Measurements from ENCODE around the gene POT1.

Gene POT1

DNA sequence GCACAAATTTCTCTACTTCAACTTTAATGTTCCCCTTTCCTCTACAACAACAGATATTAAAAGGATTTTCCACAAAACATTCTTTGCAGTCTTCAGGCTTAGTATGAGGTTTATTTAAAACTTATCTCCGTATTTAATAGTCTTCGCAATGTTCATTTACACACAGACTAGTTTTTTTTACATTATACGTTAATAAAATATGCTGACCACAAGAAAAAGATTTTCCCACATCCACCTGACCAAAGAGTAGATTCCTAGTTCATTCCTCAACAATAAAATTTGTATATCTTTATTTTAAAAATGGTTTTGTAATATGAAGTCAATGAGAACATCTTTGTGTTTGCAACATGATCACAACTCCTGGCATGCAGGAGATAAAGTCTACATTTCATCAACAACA lies 42.4 kb downstream of the POT1 start:
- H3K36me3 ChIP-seq: peaks cover 15% of the 10 kb centered on the region
- H3K27ac ChIP-seq: no peak overlapping the region
- no peak for DNase-seq
- no peak overlapping the region for H3K4me3 ChIP-seq (ENCODE audit: low read depth, low read length)
- TF ChIP-seq, protein P1, sequence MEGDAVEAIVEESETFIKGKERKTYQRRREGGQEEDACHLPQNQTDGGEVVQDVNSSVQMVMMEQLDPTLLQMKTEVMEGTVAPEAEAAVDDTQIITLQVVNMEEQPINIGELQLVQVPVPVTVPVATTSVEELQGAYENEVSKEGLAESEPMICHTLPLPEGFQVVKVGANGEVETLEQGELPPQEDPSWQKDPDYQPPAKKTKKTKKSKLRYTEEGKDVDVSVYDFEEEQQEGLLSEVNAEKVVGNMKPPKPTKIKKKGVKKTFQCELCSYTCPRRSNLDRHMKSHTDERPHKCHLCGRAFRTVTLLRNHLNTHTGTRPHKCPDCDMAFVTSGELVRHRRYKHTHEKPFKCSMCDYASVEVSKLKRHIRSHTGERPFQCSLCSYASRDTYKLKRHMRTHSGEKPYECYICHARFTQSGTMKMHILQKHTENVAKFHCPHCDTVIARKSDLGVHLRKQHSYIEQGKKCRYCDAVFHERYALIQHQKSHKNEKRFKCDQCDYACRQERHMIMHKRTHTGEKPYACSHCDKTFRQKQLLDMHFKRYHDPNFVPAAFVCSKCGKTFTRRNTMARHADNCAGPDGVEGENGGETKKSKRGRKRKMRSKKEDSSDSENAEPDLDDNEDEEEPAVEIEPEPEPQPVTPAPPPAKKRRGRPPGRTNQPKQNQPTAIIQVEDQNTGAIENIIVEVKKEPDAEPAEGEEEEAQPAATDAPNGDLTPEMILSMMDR (IDR thresholded peaks at IDR 0.05; ENCODE audit: low read depth, low read length): no peak
- H3K9me3 ChIP-seq (ENCODE audit: severe bottlenecking): no peaks in the 10 kb centered on the region
- no peaks in the 10 kb centered on the region for H3K27me3 ChIP-seq (ENCODE audit: insufficient read depth, low read depth, severe bottlenecking)

DNA sequence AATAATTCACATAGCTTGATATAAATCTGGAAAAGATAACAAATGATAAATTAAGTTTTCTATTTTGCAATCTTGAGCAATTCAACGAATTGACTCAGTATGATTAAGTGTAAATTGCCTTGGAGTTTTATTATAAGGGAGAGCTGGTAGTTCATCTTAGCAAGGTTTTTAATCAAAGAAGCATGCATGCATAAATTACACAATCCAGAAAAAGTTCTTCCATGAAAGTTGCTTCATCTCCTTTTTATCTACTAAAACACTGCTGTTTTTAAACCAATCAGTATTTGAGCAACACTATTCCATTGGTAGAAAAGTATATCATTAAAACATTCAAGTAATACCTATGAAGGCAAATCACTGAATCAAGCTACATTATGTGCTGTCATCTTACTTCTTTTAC lies 47.6 kb downstream of the POT1 start:
- Histone ChIP-seq H3K36me3 (no peaks in the 10 kb centered on the region), H3K27ac (no peak overlapping the region), H3K27me3 (ENCODE audit: insufficient read depth, low read depth, severe bottlenecking) (no peaks in the 10 kb centered on the region), H3K4me3 (ENCODE audit: low read depth, low read length) (no peak overlapping the region), H3K9me3 (ENCODE audit: severe bottlenecking) (no peaks in the 10 kb centered on the region)
- DNase-seq: no peak
- TF ChIP-seq, protein P1 (IDR thresholded peaks at IDR 0.05; ENCODE audit: low read depth, low read length): no peak

DNA sequence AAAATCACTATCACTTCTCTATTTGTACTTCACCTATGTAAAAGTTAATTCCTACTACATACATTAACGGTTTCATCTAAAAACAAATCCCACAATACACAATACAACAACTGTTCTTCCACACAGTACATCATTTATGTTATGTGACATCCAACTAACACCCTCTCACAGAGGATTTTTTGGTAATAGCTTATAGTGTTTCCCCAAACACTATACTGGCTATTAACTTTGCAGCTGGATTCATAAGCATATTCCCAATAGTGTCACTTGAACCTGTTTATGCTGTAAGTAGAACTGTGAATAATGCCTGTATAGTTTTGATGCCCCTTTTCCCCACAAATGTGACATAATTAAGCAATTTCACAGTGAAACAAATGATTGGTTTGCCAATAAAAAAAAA lies 49.9 kb downstream of the POT1 start:
- Histone ChIP-seq H3K27me3 (ENCODE audit: insufficient read depth, low read depth, severe bottlenecking) (no peaks in the 10 kb centered on the region), H3K27ac (no peak overlapping the region), H3K4me3 (ENCODE audit: low read depth, low read length) (no peak overlapping the region), H3K36me3 (no peaks in the 10 kb centered on the region), H3K9me3 (ENCODE audit: severe bottlenecking) (no peaks in the 10 kb centered on the region)
- DNase-seq: no peak
- TF ChIP-seq, protein P1 (IDR thresholded peaks at IDR 0.05; ENCODE audit: low read depth, low read length): no peak

DNA sequence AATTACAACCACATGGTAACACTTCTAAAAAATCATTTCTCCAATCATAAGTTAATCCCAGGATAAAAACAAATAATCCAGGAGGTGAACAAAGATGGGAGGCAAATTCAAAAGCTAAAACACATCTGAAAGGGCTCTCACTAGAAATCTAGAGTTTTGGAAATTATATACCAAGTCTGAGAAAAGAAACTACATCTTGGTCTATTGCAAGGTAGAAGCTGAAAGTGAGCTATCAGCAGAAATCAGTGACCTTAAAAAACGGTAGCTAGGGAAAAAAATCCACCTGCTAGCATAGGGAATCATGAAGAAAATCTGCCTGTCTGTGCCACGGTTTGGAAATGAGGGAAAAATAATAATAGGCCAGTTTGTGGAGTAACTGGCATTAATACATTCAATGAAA lies 50.5 kb downstream of the POT1 start:
- TF ChIP-seq, protein P1 (IDR thresholded peaks at IDR 0.05; ENCODE audit: low read depth, low read length): no peak
- Histone ChIP-seq H3K4me3 (ENCODE audit: low read depth, low read length) (no peak overlapping the region), H3K36me3 (no peaks in the 10 kb centered on the region)

DNA sequence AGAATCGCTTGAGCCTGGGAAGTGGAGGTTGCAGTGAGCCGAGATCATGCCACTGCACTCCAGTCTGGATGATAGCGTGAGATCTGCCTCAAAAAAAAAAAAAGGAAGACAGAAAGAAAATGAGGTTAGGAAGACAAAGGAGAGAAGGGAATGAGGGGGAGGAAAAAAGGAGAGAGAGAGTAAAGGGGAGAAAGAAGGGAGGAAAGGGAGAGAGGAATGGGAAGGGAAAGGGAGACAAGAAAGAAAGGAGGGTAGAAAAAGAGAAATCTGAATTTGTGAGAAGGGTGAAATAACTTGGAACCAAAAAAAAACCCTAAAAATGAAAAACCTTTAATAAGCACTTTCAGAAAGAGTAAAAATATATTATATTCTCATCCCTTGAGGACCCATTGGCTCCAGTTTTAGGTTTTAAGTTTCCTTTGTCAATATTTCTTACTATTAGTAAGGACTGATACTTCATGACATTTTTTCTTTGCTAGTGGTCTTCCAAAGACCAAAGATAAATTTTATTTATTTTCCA lies 54.9 kb downstream of the POT1 start:
- TF ChIP-seq, protein P1 (IDR thresholded peaks at IDR 0.05; ENCODE audit: low read depth, low read length): no peak
- DNase-seq: no peak
- no peaks in the 10 kb centered on the region for H3K36me3 ChIP-seq
- no peaks in the 10 kb centered on the region for H3K27me3 ChIP-seq (ENCODE audit: insufficient read depth, low read depth, severe bottlenecking)
- no peak overlapping the region for H3K4me3 ChIP-seq (ENCODE audit: low read depth, low read length)
- H3K27ac ChIP-seq: no peak overlapping the region
- no peaks in the 10 kb centered on the region for H3K9me3 ChIP-seq (ENCODE audit: severe bottlenecking)

More for the DNA sequence above, 50.5 kb downstream of the POT1 start:
- H3K27ac ChIP-seq: no peak overlapping the region
- DNase-seq: no peak
- no peaks in the 10 kb centered on the region for H3K27me3 ChIP-seq (ENCODE audit: insufficient read depth, low read depth, severe bottlenecking)
- H3K9me3 ChIP-seq (ENCODE audit: severe bottlenecking): no peaks in the 10 kb centered on the region

DNA sequence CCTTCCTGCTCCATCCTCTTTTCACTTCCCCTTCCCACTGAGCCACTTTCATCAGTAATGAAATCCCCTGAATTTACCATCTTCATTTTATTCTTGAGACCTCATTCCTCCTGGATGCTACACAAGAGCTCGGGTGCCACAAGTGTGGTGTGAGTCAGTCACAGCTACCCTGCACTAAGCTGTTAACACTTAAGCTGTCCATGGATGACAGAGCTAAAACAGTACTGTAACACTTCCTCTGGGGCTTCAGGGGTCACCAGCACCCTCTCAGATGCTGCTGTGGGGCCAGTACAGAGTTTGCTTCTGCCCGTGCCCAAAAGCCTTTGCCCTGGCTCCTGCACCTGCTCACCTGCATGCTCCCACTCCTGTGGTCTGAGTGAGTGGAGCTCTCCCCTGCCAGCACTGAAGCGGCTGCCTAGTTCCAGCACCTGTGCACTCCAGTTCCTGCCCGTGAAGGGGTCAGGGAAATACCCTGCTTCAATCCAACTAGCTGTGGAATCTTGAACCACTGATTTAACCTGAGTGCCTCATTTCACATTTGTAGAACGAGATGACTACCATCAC lies 71.9 kb downstream of the POT1 start:
- DNase-seq: no peak
- H3K27me3 ChIP-seq (ENCODE audit: insufficient read depth, low read depth, severe bottlenecking): no peaks in the 10 kb centered on the region
- H3K36me3 ChIP-seq: peaks cover 7% of the 10 kb centered on the region
- no peak overlapping the region for H3K27ac ChIP-seq
- no peaks in the 10 kb centered on the region for H3K9me3 ChIP-seq (ENCODE audit: severe bottlenecking)
- TF ChIP-seq, protein P1 (IDR thresholded peaks at IDR 0.05; ENCODE audit: low read depth, low read length): no peak
- H3K4me3 ChIP-seq (ENCODE audit: low read depth, low read length): no peak overlapping the region
